ENCODE measurements around the gene TRAPPC8.

- no peak for TF ChIP-seq CTCF (IDR thresholded peaks at IDR 0.05)
- no peak for TF ChIP-seq EZH2phosphoT487 (IDR thresholded peaks at IDR 0.05)
Observed at GRCh38 chr18:31884020-31884419, 58.9 kb downstream of the TRAPPC8 start.

All from neural progenitor cell (in vitro differentiated cells).